IPS-NIHi7 (cell line): ENCODE data around the gene GSC2.
"Not testable (repeated sequence)": the region's sequence is repeated elsewhere in the genome, so short reads cannot be mapped to it uniquely, and the experiment has no call there.

Experiments
- DNase-seq: peaks from one replicate; pipeline ENCODE4 v3.0.0; 2012; ENCODE audit warnings: mixed read lengths; ENCODE audit errors: extremely low spot score

The GSC2 gene

GRCh38 chr22:19178065-19178656 is 28.1 kb upstream of the GSC2 start:
- peak; percentile 46 for DNase-seq

GRCh38 chr22:19177164-19178064 is 27.3 kb upstream of the GSC2 start:
- no peak for DNase-seq

GRCh38 chr22:19176732-19177131 is 26.6 kb upstream of the GSC2 start:
- DNase-seq, result no peak

- DNase-seq, result no peak
Measured at GRCh38 chr22:19176175-19176643, 26.1 kb upstream of the GSC2 start.

GRCh38 chr22:19175602-19176174 is 25.6 kb upstream of the GSC2 start:
- DNase-seq, result no peak

GRCh38 chr22:19175026-19175601 is 25.0 kb upstream of the GSC2 start:
- DNase-seq, result no peak

- no peak for DNase-seq
Measured at GRCh38 chr22:19174106-19175025, 24.3 kb upstream of the GSC2 start.

- no peak for DNase-seq
Measured at GRCh38 chr22:19173047-19174035, 23.2 kb upstream of the GSC2 start.

- DNase-seq, result no peak
Measured at GRCh38 chr22:19172213-19173046, 22.3 kb upstream of the GSC2 start.

GRCh38 chr22:19169947-19170318 is 19.8 kb upstream of the GSC2 start:
- no peak for DNase-seq

- DNase-seq, result no peak
Measured at GRCh38 chr22:19169002-19169946, 19.2 kb upstream of the GSC2 start.

- DNase-seq, result no peak
Measured at GRCh38 chr22:19168088-19168890, 18.2 kb upstream of the GSC2 start.

GRCh38 chr22:19167106-19167869 is 17.2 kb upstream of the GSC2 start:
- no peak for DNase-seq

GRCh38 chr22:19166421-19166820 is 16.3 kb upstream of the GSC2 start:
- DNase-seq, result no peak

- DNase-seq, result no peak
Measured at GRCh38 chr22:19164425-19164824, 14.3 kb upstream of the GSC2 start.

GRCh38 chr22:19158649-19159048 is 8.6 kb upstream of the GSC2 start:
- not testable (repeated sequence) for DNase-seq
